SH-SY5Y (cell line): ENCODE measurements around the gene NEURL2.

Experiments
- GATA2 ChIP-seq: IDR thresholded peaks from 2 replicates; pipeline ENCODE4 v1.6.1; 2011; ENCODE audit warnings: mild to moderate bottlenecking, low read depth, low read length
- GATA3 ChIP-seq: IDR thresholded peaks from 2 replicates; pipeline ENCODE4 v1.6.1; 2011; ENCODE audit warnings: low read depth, mild to moderate bottlenecking, low read length, moderate library complexity

DNA sequence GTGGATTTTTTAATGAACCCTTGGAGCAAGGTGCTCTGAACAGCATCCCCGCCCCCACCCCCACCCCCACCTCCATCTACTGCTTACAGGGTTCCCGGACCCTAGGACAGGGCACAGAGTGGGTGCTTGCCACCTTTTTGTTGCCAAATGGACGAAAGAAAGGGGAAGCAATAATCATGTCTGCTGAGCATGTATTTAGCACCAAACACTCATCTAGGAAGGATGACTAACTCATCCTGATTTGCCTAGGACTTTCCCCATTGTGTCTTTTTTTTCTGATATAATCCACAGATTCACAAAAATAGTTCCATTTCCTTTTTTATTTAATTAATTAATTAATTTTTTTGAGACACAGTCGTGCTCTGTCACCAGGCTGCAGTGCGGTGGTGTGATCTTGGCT, 22.1 kb upstream of the NEURL2 start:
- no peak for TF ChIP-seq GATA2
- no peak for TF ChIP-seq GATA3
